Ovary (tissue), 9 donors: ENCODE results near the gene HOXA1. TPM values are rescaled to one million over a fixed set of nuclear protein-coding genes. Genes with fewer than 3 reads are reported as not detected.

Experiments
- DNase-seq, 5 donors: peaks; one replicate each; pipeline ENCODE4 v3.0.0-alpha.2; 2019 to 2020
- H3K27ac ChIP-seq, 2 donors: fragments of 200-600 bp; one replicate each; pipeline versions ENCODE4 v1.5.1 to v1.8.0; 2019 to 2022
- H3K27me3 ChIP-seq: fragments of 200-600 bp; one replicate; pipeline ENCODE4 v1.8.0; 2022
- H3K36me3 ChIP-seq: fragments of 200-600 bp; sonication (generic); one replicate; pipeline ENCODE4 v1.5.1; 2019
- H3K4me1 ChIP-seq: one replicate; pipeline ENCODE4 v1.8.1; 2013; ENCODE audit warnings: mild to moderate bottlenecking, moderate library complexity; ENCODE audit not compliant: insufficient read depth
- H3K4me3 ChIP-seq: fragments of 200-600 bp; sonication (generic); one replicate; pipeline ENCODE4 v1.5.1; 2017
- H3K9me3 ChIP-seq, 2 donors: fragments of 200-600 bp in 1 of 2; sonication (generic) in 1 of 2; one replicate each; pipeline versions ENCODE4 v1.5.1 to v1.8.1; 2013 to 2019; ENCODE audit warnings: mild to moderate bottlenecking in 1 of 2, moderate library complexity in 1 of 2
- EP300 ChIP-seq: sonication (generic); formaldehyde crosslinking; IDR thresholded peaks from one replicate; pipeline ENCODE4 v1.6.1; 2017; ENCODE audit warnings: antibody characterized with exemption
- POLR2A ChIP-seq: fragments of 450-650 bp; IDR thresholded peaks from one replicate; pipeline ENCODE4 v1.6.1; 2017; ENCODE audit warnings: antibody characterized with exemption, mild to moderate bottlenecking, moderate library complexity
- WGBS, 3 donors: extraction: QIAGEN DNeasy Blood & Tissue Kit in 1 of 3; methylation state at CpG; one replicate each; pipeline versions ENCODE4 v1.1.5 to v1.1.7; 2013 to 2017; 5-methylcytosine and 5-hydroxymethylcytosine counted together
- intact Hi-C, 4 donors: fragments of 100-400 bp; cut with DNase I; formaldehyde crosslinking; loops; one replicate each; pipeline versions ENCODE4 v1.11.0 to v1.15.1; 2022 to 2023
- polyA plus RNA-seq, 2 donors: library from polyadenylated mRNA; stranded (reverse); fragments of 200-250 nt in 1 of 2; fragments of 350-450 nt in 1 of 2; fragmentation: Illumina TruSeq in 1 of 2; extraction: RNeasy Lipid Tissue Mini Kit (QIAGEN cat#74804) in 1 of 2; gene quantifications; one replicate each; pipeline ENCODE4 v1.2.3, GENCODE V29; 2013 to 2014
- total RNA-seq, 7 donors: library from RNA; depleted of rRNA in 2 of 7; stranded (reverse); fragments of >200 nt in 2 of 7; fragmentation: NEBNext Ultra II Directional in 3 of 7; extraction: Animal tissue kit (Norgen Biotek cat#: 25700) in 3 of 7; gene quantifications; one replicate each; pipeline versions ENCODE4 v1.1.0 to v1.2.4, GENCODE V29; 2016 to 2023
- TF ChIP-seq, protein P1 (sequence below), 3 donors: fragments of 450-650 bp in 2 of 3; fragments of 200-600 bp in 1 of 3; IDR thresholded peaks; one replicate each; pipeline versions ENCODE4 v1.5.1 to v1.8.0; 2016 to 2022; ENCODE audit warnings: antibody characterized with exemption in 3 of 3, mild to moderate bottlenecking in 1 of 3
- donor health status: DM: no; HTN: no; CAD: no; lungs with moderate emphysema.
- donor health status: DM: no; HTN: no; CAD: no.
- donor health status: Bipolar disorder and iron deficiency.
- donor health status: DM: yes; HTN: yes; CAD: no.
- donor health status: DM: no; HTN: no; CAD: no.
- donor health status: DM: yes; HTN: yes; CAD: no.

HOXA1 gene
- total and polyA plus RNA-seq, 9 donors: 0.23 to 1.5 (median 0.62) TPM

DNA sequence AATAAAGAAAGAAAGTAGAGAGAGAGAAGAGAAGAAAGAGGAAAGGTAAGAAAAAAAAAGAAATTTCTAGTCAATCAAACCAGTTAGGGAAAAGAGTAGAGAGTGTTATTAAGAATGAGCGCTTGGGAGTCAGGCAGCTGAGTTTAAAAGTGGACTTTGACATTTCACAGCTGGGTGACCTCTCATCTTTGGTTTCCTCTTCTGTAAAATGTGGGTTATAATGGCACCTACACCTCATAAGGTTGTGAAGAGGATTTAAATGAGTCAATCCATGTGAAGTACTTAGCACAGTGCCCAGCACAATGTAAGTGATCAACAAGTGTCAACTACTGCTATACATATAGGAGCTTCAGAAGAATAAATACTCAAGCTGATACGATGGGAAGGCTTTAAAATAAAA, 12.2 kb downstream of the HOXA1 start:
- H3K9me3 ChIP-seq: no peaks in the 10 kb centered on the region
- intact Hi-C loops: no loop called here
- DNase-seq: no peak

DNA sequence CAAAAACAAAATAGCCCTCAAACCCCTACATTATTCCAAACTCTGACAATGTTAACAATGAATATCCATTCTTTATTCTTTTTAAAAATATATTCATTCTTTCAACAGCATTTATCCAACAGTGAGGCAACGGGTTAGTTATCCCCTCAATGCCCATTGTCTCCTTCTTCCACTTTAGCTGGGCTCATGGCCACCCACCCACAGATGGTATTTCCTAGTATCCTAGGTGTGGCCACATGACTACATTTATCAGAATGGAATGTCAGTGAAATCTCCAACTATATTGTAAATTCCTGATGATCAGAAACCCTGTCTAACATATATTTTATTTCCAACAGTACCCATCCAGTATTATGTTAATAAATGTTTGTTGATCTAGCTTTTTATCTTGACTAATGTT, 13.6 kb downstream of the HOXA1 start:
- TF ChIP-seq EP300: no peak
- TF ChIP-seq POLR2A: no peak
- TF ChIP-seq, protein P1, sequence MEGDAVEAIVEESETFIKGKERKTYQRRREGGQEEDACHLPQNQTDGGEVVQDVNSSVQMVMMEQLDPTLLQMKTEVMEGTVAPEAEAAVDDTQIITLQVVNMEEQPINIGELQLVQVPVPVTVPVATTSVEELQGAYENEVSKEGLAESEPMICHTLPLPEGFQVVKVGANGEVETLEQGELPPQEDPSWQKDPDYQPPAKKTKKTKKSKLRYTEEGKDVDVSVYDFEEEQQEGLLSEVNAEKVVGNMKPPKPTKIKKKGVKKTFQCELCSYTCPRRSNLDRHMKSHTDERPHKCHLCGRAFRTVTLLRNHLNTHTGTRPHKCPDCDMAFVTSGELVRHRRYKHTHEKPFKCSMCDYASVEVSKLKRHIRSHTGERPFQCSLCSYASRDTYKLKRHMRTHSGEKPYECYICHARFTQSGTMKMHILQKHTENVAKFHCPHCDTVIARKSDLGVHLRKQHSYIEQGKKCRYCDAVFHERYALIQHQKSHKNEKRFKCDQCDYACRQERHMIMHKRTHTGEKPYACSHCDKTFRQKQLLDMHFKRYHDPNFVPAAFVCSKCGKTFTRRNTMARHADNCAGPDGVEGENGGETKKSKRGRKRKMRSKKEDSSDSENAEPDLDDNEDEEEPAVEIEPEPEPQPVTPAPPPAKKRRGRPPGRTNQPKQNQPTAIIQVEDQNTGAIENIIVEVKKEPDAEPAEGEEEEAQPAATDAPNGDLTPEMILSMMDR (IDR thresholded peaks at IDR 0.05): no peak
- no peaks in the 10 kb centered on the region for H3K4me1 ChIP-seq
- no peaks in the 10 kb centered on the region for H3K36me3 ChIP-seq
- H3K27me3 ChIP-seq: no peaks in the 10 kb centered on the region
- intact Hi-C loops: no loop called here
- H3K4me3 ChIP-seq: no peak overlapping the region
- H3K27ac ChIP-seq: no peak overlapping the region
- 86 to 92% (median 88%) methylated on average over 1 of the region's 1 CpG for WGBS, 3 donors
- H3K9me3 ChIP-seq: no peaks in the 10 kb centered on the region
- no peak for DNase-seq

More for the DNA sequence above, 12.2 kb downstream of the HOXA1 start:
- Histone ChIP-seq H3K27ac (no peak overlapping the region), H3K4me1 (no peaks in the 10 kb centered on the region), H3K4me3 (no peak overlapping the region), H3K36me3 (no peaks in the 10 kb centered on the region), H3K27me3 (peaks cover 3% of the 10 kb centered on the region)
- TF ChIP-seq EP300: no peak
- TF ChIP-seq, protein P1 (IDR thresholded peaks at IDR 0.05): no peak
- TF ChIP-seq POLR2A: no peak
- WGBS, 3 donors: 70 to 83% (median 80%) methylated on average over 2 of the region's 2 CpGs

DNA sequence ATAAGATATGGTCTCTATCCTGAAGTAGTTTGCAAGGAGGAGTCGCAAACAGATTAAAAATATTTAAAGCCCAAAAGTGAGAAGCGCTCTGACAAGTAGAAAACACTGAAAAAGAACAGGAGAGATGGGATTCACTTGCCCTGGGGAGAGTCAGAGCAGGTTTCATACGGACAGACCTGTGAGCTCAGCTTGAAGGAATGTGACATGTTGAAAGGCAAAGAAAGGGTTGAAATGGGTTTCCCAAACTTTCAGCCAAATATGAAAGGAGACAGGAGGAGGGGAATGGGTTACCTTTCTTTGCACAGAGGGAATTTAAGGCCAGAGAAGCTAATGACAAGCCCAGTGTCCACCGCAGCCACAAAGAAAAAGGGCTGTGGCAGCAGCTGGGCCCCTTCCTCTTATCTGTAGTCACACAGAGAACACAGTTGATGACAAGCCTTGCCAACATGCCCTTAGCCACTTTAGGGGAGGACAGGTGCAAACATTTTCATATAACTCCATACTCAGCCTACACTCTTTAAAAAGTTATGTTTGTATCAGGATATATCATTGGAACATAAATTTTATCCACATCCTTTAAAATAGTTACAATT, 14.9 kb downstream of the HOXA1 start:
- Histone ChIP-seq H3K27me3 (no peaks in the 10 kb centered on the region), H3K4me3 (no peak overlapping the region), H3K36me3 (no peaks in the 10 kb centered on the region), H3K27ac (no peak overlapping the region), H3K9me3 (no peaks in the 10 kb centered on the region), H3K4me1 (no peaks in the 10 kb centered on the region)
- DNase-seq: no peak
- 57 to 67% (median 63%) methylated on average over 4 of the region's 4 CpGs for WGBS, 3 donors
- intact Hi-C loops: no loop called here
- TF ChIP-seq, protein P1 (IDR thresholded peaks at IDR 0.05): no peak

DNA sequence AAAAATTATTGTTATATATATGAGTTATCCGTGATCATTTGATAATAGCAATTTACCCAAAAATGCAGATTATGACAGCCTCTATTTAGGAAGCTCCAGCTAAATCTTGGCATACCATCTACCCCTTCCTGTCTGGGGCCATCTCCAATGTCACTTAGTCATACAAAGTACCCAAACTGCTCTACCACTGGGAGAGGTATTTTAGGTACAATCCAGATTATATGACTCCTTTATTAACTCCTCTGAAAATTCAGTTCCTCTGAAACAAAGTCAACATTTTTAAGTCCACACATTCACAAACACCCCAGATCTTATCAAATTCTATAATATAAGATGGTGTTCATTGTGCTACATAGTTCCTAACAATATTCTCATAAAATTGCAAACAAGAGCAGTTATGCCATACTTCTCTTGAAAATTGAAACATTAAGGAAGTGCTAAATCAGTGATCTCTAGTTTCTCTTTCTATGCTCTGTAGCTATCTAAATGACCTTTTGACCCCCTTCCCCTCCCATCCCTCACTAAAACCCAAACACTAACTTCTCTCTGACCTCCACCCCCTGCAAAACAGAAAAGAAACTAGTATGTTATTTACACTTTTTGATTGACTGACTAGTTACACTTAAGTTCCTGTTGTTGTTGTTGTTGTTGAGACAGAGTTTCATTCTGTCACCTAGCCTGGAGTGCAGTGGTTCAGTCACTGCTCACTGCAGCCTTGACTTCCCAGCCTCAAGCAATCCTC, 16.4 kb downstream of the HOXA1 start:
- no peak for DNase-seq
- Histone ChIP-seq H3K27ac (no peak overlapping the region), H3K36me3 (no peaks in the 10 kb centered on the region), H3K27me3 (no peaks in the 10 kb centered on the region), H3K4me1 (no peaks in the 10 kb centered on the region), H3K9me3 (peaks cover 0 to 4% of the 10 kb centered on the region in 2 donors), H3K4me3 (no peak overlapping the region)
- 92 to 93% (median 93%) methylated on average over 1 of the region's 1 CpG for WGBS, 3 donors
- TF ChIP-seq EP300: no peak
- TF ChIP-seq, protein P1 (IDR thresholded peaks at IDR 0.05): no peak
- no peak for TF ChIP-seq POLR2A
- intact Hi-C loops: no loop called here
